ENCODE results near the gene COQ8A.

COQ8A gene

DNA sequence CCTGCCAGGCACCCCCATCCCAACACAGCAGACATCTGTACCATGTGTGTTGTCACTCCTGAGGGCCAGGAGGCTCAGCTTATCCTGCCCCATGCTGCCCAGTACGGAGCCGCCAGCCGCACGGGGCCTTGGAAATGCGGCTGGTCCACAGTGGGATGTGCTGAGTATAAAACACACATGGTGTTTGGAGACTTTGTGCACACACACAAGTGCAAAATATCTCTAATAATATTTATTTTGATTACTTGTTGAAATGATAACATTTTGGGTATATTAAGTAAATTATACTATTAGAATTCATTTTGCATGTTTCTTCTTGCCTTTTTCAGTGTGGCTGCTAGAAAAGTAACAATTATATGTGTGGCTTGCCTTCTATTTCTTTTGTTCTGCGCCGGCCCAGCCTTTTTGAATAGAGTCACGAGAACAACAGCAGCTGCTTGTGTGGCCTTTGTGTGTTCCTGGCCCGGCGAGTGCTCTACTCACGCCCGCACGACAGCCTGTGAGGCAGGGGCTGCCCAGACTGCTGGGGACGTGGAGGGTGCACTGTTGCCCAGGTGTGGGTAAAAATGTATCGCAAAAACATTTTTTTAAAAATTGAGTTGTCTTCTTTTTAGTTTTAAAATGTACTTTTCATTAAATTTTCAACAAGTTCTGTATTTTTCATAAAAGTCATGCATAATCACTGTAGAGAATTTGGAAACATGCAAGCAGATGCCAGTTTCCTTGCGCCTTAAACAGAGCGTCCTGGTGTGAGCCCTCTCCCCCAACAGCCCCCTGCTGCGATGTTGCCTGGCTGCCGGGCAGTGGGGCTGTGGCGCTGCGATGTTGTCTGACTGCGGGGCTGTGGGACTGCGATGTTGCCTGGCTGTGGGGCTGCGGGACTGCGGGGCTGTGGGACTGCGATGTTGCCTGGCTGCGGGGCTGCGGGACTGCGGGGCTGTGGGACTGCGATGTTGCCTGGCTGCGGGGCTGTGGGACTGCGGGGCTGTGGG lies 35.5 kb downstream of the COQ8A start:
- TF ChIP-seq TAF1 (IDR thresholded peaks at IDR 0.05; ENCODE audit: low read depth) (no peak), CEBPB (IDR thresholded peaks at IDR 0.05) (no peak), RAD21 (IDR thresholded peaks at IDR 0.05; ENCODE audit: low read depth) (no peak), YY1 (IDR thresholded peaks at IDR 0.05; ENCODE audit: low read depth) (no peak), FOXM1 (IDR thresholded peaks at IDR 0.05; ENCODE audit: borderline replicate concordance, low read depth) (no peak), EGR1 (IDR thresholded peaks at IDR 0.05) (no peak), TEAD4 (IDR thresholded peaks at IDR 0.05) (no peak), NFIC (IDR thresholded peaks at IDR 0.05) (no peak), CREB1 (IDR thresholded peaks at IDR 0.05; ENCODE audit: low read depth) (no peak), ZBTB7A (IDR thresholded peaks at IDR 0.05; ENCODE audit: low read depth) (no peak), TCF12 (IDR thresholded peaks at IDR 0.05; ENCODE audit: low read depth) (no peak), EP300 (IDR thresholded peaks at IDR 0.05; ENCODE audit: borderline replicate concordance) (no peak)
- TF ChIP-seq, protein P1, sequence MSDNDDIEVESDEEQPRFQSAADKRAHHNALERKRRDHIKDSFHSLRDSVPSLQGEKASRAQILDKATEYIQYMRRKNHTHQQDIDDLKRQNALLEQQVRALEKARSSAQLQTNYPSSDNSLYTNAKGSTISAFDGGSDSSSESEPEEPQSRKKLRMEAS (IDR thresholded peaks at IDR 0.05) = no peak
- TF ChIP-seq, protein P2, sequence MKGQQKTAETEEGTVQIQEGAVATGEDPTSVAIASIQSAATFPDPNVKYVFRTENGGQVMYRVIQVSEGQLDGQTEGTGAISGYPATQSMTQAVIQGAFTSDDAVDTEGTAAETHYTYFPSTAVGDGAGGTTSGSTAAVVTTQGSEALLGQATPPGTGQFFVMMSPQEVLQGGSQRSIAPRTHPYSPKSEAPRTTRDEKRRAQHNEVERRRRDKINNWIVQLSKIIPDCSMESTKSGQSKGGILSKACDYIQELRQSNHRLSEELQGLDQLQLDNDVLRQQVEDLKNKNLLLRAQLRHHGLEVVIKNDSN (IDR thresholded peaks at IDR 0.05) = no peak
- TF ChIP-seq, protein P3, sequence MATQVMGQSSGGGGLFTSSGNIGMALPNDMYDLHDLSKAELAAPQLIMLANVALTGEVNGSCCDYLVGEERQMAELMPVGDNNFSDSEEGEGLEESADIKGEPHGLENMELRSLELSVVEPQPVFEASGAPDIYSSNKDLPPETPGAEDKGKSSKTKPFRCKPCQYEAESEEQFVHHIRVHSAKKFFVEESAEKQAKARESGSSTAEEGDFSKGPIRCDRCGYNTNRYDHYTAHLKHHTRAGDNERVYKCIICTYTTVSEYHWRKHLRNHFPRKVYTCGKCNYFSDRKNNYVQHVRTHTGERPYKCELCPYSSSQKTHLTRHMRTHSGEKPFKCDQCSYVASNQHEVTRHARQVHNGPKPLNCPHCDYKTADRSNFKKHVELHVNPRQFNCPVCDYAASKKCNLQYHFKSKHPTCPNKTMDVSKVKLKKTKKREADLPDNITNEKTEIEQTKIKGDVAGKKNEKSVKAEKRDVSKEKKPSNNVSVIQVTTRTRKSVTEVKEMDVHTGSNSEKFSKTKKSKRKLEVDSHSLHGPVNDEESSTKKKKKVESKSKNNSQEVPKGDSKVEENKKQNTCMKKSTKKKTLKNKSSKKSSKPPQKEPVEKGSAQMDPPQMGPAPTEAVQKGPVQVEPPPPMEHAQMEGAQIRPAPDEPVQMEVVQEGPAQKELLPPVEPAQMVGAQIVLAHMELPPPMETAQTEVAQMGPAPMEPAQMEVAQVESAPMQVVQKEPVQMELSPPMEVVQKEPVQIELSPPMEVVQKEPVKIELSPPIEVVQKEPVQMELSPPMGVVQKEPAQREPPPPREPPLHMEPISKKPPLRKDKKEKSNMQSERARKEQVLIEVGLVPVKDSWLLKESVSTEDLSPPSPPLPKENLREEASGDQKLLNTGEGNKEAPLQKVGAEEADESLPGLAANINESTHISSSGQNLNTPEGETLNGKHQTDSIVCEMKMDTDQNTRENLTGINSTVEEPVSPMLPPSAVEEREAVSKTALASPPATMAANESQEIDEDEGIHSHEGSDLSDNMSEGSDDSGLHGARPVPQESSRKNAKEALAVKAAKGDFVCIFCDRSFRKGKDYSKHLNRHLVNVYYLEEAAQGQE (IDR thresholded peaks at IDR 0.05; ENCODE audit: low read depth) = no peak

DNA sequence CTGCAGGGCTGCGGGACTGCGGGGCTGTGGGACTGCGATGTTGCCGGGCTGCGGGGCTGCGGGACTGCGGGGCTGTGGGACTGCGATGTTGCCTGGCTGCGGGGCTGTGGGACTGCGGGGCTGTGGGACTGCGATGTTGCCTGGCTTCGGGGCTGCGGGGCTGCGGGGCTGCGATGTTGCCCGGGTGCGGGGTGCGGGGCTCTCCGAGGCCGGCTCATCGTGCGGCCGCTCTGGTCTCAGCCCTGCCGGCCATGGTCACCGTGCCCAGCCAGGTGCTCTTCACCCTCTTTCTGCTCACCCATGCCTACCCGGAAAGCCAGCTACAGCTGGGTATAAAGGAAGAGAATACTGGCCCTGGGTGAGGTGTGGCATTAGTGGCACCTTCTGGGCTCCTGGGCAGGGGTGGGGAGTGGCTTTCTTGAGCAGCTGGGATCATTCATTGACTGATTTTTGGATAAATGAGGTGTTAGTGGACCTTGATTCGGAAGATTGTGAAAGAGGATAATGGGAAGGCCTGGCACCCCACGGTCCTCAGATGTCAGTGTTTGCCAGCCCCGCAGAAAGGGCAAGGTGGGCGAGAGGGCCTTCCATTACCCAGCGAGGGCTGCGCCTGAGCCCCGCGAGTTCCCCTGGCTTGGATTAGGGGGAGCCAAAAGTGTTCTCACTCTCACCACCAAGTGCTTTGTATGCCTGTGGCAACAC lies 36.3 kb downstream of the COQ8A start:
- TF ChIP-seq TCF12 (IDR thresholded peaks at IDR 0.05; ENCODE audit: low read depth) = no peak
- no peak for TF ChIP-seq RAD21 (IDR thresholded peaks at IDR 0.05; ENCODE audit: low read depth)
- TF ChIP-seq, protein P2 (IDR thresholded peaks at IDR 0.05) = no peak
- TF ChIP-seq TEAD4 (IDR thresholded peaks at IDR 0.05) = no peak
- no peak for TF ChIP-seq ZBTB7A (IDR thresholded peaks at IDR 0.05; ENCODE audit: low read depth)
- no peak for TF ChIP-seq YY1 (IDR thresholded peaks at IDR 0.05; ENCODE audit: low read depth)
- TF ChIP-seq NFIC (IDR thresholded peaks at IDR 0.05) = no peak
- no peak for TF ChIP-seq EP300 (IDR thresholded peaks at IDR 0.05; ENCODE audit: borderline replicate concordance)
- TF ChIP-seq, protein P1 (IDR thresholded peaks at IDR 0.05) = no peak
- TF ChIP-seq EGR1 (IDR thresholded peaks at IDR 0.05) = no peak
- TF ChIP-seq CREB1 (IDR thresholded peaks at IDR 0.05; ENCODE audit: low read depth) = no peak
- TF ChIP-seq FOXM1 (IDR thresholded peaks at IDR 0.05; ENCODE audit: borderline replicate concordance, low read depth) = no peak
- no peak for TF ChIP-seq CEBPB (IDR thresholded peaks at IDR 0.05)
- no peak for TF ChIP-seq TAF1 (IDR thresholded peaks at IDR 0.05; ENCODE audit: low read depth)
- TF ChIP-seq, protein P3 (IDR thresholded peaks at IDR 0.05; ENCODE audit: low read depth) = no peak

DNA sequence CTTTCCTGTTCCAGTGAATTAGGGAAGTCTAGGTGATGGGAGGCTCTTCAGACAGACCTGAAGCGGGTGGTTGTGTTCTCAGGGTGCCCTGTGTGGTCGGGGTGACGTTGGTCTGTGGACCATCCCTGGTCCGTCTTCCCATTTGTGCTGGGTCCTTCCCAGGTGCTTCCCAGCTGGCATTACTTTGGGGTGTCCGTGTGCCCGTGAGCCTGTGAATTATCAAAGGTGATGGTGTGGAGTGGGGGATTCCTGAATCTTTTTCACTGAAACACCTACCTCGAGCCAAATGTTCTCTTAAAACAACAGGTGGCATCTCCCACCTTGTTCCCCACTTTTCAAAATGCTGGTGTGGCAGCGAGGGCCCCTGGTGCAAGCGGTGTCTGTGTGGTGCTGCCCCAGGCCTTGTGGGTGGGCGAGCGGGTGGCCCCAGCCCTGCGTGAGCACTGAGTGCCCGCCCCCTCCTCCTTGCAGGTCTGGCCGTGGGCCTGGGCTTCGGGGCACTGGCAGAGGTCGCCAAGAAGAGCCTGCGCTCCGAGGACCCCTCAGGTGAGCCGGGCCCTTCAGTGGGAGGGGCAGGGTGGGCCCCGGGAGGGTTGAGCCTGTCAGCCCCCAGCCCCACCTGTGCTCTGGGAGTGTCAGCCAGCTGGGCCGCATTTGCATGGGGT lies 37.0 kb downstream of the COQ8A start:
- TF ChIP-seq ZBTB7A (IDR thresholded peaks at IDR 0.05; ENCODE audit: low read depth) (no peak), RAD21 (IDR thresholded peaks at IDR 0.05; ENCODE audit: low read depth) (no peak), EGR1 (IDR thresholded peaks at IDR 0.05) (no peak), CEBPB (IDR thresholded peaks at IDR 0.05) (no peak), YY1 (IDR thresholded peaks at IDR 0.05; ENCODE audit: low read depth) (no peak), TEAD4 (IDR thresholded peaks at IDR 0.05) (no peak), TAF1 (IDR thresholded peaks at IDR 0.05; ENCODE audit: low read depth) (no peak), TCF12 (IDR thresholded peaks at IDR 0.05; ENCODE audit: low read depth) (no peak), CREB1 (IDR thresholded peaks at IDR 0.05; ENCODE audit: low read depth) (no peak), NFIC (IDR thresholded peaks at IDR 0.05) (no peak), FOXM1 (IDR thresholded peaks at IDR 0.05; ENCODE audit: borderline replicate concordance, low read depth) (no peak)
- TF ChIP-seq, protein P2 (IDR thresholded peaks at IDR 0.05) = no peak
- TF ChIP-seq, protein P3 (IDR thresholded peaks at IDR 0.05; ENCODE audit: low read depth) = no peak
- TF ChIP-seq, protein P1 (IDR thresholded peaks at IDR 0.05) = no peak

Data from Ishikawa (cell line).